Dermis microvascular lymphatic vessel endothelial cell (primary cell): ENCODE results near the gene ITPR1. TPM values are rescaled to one million over a fixed set of nuclear protein-coding genes. Genes with fewer than 3 reads are reported as not detected.

Source experiments
- DNase-seq, 2 donors: peaks; one replicate each; pipeline versions ENCODE4 v3.0.0 to v3.0.0-alpha.2; 2010; ENCODE audit warnings: low read depth in 2 of 2
- total RNA-seq: library from RNA; depleted of rRNA; stranded (reverse); fragments of >200 nt; gene quantifications from 2 replicates; pipeline ENCODE4 v1.2.1, GENCODE V29; 2014

ITPR1 gene
- total RNA-seq, 1 donor from 2014 or later: 21.6 TPM

DNA sequence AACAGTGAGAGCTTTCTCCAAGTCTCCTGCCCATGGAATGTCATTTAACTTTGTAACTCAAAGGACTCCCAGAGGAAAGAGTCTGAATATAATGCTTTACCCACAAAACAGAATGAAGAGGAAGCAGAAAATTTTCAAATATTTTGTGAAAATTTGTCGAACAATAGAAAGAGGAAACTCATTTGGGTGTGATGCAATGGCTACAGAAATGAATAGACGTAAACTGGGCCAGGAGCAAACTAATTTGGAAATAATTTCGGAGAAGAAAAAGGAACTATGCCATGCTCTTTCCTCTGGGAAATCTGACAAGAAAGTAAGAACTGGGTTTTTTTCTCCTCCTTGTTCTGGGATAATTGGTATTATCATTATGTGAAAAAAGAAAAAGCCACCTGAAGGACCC, 14.9 kb upstream of the ITPR1 start:
- DNase-seq: peak; percentile 26 to 40

DNA sequence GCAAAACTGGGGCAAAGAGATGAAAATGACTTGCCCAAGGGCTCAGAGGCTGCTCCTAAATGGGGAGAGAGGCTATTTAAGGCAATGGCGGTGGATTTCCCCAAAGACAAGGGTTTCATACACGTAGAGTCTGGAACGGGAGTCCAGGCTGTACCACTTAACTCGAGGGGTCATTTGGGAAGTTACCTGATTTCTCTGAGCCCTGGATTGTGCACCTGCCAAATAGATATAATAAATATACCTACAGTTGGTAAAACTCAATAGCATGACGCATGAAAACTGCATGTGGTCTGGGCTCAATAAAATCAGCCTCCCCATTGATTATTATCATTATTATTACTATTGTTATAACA, 1.3 kb upstream of the ITPR1 start:
- no peak for DNase-seq

DNA sequence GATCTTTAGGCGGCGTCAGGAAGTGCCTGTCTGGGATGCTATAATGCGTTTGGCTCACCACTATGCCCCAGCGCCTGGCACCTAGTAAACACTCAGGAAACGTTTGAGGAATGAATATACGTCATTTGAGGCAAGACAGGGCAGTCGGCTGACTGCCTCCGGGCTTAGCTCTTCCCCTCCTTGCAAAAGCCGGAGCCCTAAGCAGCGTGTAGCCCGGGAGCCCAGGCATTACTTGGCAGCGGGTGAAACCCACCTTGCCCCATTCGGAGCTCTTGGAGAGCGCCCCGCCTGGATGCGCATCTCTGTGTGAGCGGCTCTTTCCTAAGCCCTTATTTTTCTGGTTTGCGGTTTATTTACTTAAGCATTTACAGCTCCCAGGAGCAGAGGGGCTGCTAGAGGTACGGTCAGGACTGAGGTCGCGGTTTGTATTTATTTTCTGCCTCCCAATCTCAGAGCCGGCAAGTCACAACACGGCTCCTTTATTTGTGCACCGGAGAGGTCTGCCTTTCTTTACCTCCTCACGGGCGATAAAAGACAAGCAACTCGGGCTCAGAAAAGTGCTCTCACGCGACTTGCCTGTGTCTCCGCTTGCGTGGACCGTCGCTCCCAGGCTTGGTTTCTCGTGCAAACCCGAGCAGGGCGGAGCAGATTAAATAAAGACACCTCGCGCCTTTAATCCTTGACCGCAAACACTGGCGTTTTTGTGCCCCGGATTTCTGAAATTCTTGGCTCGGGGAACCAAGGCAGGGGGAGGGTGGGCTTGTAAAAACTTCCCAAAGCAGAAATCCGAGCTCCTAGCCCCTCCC, 737 bp upstream of the ITPR1 start:
- peak in 1 of 2 donors; percentile 61 for DNase-seq

DNA sequence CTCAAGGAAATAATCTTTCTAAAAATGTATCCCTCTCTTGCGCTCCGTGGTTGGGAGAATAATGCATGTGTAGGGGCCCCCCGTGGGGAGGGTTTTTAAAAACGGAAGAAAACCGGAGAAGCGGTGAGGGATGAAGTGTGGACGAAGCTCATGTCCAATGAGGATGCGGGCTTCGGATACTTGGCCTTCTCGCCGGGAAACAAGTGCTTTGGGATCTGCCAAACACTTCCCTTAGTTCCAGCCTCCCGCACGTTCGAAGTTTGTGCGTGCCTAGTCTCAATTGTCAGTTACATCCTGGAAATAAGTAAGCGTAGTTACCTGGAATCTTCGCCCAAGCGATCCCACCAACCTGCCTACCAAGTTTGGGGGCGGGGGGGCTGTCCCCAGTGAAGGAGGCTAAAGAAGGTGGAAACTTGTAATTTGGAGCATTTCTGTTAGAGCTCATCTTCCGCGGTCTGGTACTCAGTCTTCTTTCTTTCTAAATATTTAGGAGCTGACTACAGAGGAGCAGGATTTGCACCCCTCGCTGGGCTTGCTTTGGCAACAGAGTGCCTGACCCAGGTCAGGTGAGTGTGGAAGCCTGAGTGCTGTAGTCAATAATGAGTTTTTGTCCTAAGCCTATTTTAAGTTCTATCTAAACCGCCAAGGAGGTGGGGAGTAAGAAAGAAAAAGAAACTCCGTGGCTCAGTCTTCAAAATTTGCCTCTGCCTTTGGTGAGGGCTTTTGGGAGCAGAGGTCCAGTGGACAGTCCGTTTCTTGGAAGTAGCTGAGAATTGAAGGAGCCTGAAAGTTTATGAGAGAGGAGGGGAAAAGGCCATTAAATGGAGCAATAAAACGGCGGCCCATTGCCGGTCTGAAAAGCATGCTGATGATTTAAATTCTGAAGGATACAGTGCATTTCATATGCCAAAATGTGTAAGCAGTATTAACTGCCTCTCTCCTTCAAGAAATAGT, 1.1 kb downstream of the ITPR1 start:
- DNase-seq: peak in 1 of 2 donors; percentile 26

DNA sequence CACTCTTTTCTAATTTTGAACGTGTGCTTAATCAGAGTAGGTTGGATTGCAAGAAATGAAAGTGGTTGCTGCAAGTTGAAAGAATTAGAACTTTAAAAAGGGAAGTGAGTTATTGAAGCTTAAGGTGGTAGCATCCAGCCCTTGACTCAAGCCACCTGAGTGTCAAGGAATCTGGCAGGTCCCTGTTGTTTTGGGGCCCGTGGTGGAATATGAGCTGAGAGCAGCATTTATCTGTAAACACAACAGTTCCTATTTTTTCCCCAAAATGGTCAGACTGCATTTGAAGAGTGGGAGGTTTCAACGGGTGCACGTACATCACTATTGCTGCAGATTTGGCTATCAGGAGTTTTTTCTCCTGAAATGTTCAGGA, 1.7 kb downstream of the ITPR1 start:
- DNase-seq: no peak

DNA sequence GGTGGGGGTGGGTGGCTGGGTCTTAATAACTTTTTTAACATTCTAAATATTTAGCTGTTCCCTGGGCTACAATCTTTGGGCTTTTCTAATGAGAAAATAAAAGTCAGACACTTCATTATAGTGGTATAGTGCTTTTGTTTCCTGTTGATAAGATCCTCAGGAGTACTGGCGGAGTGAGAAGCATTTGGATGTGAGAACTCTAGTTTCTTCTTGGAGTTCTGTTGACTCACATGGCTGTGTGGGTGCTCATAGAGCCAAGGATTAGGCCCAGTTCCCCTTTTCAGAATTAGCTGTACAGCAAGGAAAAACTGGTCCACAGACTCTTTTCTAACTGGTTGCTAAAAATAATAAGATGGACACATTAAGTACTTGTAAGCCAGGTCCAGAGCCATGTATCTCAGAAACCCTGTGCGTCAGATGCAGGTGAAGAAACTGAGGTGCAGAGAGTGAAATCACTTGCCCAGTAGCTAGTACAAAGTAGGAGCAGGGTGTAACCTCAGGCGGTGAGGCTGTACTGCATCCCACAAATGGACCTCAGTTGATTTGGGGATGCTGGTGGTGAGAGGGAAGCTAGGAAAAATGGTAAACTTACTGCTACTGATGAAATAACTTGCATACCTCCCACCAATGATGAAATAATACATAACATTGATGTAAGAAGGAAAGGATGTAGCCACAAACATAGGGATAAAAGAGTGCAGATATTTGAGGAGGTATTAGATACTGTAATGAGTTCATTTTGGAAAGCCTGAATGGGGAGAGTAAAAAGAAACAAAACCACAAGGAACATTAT, 2.3 kb downstream of the ITPR1 start:
- peak in 1 of 2 donors; percentile 58 for DNase-seq

DNA sequence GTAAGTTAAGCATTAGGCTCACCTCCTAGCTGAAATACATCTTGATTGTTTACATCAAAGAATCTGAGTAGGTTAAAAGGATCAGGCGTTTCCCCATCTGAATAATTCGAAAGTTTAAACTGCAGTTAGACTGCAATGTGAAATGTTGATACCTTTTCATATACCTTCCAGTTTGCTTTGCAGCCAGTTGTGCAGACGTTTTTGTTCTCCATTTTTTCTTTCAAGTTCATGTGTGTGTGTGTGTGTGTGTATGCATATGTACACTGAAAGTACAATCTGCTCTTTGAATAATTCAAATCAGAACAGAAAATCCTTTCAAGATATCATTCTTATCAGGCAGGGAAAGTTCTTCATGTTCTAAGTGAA, 2.9 kb downstream of the ITPR1 start:
- no peak for DNase-seq

DNA sequence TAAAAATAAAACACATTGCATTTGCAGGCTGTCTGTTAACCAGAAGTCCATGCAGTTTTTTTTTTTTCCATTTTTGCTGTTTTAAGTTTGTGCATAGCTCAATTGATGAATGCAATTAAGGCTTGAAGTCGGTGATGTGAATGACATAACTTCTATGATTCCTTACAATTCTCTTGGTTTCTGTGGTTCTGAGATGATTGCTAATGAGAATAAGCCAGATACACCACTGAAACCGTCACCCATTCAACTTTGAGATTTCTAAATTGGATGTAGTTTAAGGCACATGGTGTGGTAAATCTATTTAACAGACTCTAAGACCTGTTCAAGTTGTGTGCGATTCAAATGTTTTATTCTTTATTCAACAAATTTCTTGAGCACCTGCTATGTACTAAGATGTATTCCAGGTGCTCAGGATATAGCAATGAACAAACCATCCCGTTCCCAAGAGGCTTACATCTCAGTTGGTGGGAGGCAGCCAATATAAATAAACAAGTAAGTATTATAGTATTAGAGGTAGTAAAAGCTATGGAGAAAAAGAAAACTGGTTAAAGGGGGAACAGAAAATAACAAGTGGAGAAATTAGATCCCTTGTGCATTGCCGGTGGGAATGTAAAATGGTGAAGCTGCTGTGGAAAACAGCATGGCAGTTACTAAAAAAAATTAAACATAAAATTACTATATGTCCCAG, 4.0 kb downstream of the ITPR1 start:
- DNase-seq: no peak

DNA sequence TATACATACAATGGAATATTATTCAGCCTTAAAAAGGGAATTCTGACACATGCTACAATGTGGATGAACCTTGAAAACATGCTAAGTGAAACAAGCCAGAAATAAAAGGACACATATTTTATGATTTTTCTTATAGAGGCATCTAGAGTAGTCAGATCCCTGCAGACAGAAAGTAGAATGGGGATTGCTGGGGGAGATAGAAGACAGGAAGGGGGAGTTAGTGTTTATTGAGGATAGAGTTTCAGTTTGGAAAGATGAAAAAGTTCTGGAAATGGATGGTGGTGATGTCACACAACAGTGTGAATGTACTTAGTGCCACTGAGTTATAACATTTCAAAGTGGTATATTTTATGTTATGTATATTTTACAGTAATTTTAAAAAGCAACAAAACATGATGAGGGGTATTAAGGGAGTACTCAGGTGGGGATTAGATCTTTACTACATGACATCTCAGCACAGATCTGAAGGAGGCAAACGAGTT, 4.7 kb downstream of the ITPR1 start:
- DNase-seq: no peak

DNA sequence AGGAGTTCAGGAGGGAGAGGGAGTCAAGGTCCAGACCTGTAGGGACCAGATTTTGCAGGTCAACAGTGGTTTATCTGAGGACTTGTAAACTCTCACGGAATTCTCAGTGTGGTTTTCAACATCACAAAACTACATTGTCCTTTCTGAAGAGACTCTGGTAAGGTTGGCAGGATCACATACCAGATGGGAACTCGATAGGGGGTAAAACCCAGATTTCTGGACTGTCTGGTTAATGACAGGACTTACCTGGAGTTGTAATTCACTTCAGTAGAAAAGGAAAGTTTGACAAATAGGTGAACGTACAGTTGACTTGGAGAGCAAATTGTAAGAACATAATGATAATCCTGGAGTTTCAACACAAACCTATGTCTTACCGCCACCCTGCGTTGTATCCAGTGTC, 5.3 kb downstream of the ITPR1 start:
- no peak for DNase-seq

DNA sequence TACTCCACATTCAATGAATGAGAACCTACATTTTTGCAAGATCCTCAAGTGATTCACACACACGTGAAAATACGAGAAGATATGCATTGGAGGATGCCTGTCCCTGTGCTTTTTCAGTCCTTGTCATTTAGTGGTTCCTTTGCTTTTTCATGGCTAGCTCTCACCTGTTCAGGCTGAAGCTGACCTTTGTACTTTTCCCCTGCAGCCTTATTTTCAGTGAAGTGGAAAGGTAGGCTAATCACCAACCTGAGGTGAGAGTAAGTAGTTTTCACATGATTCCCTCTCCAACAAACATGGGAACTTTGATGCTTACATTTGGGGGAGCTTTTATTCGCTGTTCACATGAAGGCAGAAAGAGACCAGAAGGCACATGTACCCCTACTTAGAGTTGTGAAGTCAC, 8.3 kb downstream of the ITPR1 start:
- DNase-seq: no peak

DNA sequence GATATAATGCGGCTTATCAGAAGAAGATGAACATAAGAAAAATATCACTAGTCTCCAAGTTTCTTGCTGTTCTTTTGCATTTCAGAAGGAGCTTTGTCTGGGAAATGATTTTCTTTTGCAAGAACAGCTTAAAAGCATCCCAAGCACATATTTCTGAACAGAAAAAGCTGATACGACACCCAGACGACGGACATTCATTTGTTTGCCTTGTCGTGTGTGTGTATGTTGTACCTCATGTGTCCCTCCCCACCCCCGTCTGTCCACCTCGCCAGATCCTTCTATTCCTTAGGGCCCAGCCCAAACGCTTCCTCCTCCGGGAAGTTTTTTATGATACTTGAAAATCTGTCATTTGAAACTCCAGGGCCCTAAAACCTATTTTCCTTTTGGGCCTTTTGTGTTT, 8.8 kb downstream of the ITPR1 start:
- DNase-seq: no peak

DNA sequence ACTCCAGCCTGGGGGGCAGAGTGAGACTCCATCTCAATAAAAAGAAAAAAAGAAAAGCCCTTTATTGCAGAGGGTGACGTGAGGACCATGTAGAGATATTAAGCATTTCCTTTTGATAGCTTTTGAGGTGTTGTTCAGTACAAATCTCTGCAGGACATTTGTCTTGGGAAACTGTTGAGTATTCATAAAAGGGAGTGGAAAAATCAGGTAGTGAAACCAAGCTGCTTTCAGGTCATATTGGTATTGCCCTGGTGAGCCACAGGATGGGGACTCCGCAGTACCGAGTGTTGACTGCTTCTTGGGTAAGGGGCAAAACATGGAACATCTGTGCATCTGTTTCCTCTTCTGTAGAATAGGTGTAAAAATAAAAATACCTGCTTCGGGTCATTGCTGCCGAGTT, 9.9 kb downstream of the ITPR1 start:
- no peak for DNase-seq

DNA sequence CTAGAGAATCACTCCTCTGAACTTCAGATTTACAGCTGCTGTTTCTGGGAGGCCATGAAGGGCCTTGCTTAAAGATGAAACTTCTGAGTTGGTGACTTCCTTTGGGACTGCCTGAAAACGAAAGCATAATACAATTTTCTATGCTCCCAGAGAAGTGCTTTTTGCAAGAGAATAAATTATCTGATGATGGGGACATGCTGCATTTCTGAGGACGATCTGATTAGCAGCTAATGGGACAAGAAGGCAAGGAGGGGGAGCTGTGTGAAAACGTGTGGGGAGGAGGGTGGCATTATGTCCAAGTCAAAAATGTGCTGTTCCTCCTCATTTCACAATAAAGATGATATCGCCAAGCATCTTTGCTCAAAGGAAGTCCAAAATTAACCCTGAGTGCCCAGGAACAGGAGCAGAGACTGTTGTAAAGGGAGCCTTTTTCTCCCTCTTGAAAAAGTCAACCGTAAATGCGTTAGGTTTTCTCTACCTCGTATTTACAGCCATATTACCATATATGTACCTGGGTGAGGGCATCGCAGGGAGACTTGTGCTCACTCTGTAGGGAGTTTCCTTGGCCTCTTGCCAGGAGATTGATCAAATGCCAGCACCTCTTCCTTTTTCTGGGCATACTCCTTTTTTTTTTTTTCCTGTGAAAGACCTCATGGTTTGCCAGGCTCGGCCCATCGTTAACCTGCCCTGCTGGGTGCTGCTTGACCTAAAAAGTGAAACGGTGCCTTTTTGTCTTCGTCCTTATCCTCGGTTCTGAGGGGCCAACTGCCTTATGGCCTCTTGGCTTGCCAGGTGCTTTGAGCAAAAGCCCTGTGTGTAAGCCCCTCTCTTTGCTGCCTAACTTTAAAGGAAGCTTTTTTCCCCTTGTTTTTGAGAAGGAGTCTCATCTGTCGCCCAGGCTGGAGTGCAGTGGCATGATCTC, 11.5 kb downstream of the ITPR1 start:
- no peak for DNase-seq

DNA sequence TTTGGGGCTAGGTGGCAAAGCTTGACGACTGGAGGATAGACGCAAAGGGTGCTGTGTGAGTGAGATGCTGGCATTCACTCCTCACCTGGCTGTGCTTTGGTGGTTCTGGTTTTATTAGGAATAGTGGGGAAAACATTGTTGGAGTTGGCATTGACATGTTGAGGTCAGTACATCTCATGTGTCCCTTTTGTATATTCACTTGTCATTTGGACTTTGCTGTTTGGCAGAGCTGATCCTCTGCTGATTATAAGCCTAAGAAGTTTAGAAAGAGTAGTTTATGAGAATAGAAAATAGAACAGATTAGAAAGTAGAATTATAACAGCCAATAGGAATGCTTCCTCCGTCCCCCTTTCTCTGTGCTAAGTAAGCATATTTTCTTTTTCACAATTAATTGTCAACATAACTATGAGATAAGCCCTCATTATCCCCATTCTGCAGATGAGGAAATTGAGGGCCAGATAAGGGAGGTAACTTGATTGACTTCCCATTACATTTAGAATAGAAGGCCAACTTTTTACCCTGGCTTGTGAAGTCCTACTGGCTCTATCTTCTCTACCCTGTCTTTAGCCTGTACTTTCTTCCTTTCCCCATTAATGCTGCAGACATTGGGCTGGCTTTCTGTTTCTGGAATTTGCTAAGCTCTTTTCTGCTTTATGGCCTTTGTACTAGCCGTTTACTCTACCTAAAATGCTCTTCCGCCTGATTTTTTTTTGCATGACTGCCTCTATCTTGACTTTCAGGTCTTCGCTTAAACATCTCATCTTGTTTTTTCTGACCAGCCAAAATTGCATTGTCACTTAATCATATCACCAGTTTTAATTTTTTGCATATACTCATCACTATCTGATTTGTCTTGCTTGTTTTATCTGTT, 12.8 kb downstream of the ITPR1 start:
- DNase-seq: no peak

DNA sequence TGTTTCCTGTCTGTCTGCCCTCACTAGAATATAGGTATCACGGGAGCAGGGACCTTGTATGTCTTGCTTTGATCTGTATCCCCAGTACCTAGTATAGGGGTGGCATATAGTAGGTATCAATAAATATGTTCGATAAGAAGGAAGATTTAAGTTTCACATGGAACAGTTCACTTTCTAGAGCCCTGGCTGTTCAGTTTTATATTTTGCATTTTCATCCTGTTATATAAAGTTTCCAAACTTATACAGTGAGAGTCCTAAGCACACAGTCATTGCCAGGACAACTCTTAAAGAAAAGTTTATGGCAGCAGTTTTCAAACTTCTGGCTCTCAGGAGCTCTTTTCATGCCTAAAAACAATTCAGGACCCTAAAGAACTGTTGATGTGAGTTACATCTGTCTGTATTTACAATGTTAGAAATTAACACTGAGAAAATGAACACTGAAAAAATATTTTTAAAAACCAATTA, 13.4 kb downstream of the ITPR1 start:
- DNase-seq: no peak

DNA sequence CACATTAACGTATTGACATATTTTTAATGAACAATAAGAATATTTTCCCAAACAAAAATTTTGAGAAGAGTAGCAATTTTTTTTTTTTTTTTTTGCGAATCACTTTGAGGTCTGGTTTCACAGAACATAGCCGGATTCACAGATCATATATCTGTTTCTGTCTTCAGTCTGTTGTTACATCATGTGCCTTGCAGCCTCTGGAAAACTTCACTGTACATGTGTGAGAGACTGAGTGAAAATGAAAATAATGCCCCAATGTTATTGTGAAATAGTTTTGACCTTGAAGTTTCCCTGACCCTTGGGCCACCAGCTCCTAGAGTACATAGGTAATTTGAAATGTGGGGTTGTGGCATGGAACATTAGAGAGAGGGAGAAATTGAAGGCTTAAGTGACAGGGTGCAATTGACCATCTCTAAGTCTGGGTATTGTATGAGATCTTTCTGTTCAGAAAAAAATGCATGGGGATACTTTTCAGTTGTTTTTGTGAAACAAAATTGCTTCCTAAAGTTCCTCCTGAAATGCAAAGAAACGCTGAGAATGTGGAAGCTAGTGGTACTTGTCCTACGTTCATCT, 14.0 kb downstream of the ITPR1 start:
- DNase-seq: no peak

DNA sequence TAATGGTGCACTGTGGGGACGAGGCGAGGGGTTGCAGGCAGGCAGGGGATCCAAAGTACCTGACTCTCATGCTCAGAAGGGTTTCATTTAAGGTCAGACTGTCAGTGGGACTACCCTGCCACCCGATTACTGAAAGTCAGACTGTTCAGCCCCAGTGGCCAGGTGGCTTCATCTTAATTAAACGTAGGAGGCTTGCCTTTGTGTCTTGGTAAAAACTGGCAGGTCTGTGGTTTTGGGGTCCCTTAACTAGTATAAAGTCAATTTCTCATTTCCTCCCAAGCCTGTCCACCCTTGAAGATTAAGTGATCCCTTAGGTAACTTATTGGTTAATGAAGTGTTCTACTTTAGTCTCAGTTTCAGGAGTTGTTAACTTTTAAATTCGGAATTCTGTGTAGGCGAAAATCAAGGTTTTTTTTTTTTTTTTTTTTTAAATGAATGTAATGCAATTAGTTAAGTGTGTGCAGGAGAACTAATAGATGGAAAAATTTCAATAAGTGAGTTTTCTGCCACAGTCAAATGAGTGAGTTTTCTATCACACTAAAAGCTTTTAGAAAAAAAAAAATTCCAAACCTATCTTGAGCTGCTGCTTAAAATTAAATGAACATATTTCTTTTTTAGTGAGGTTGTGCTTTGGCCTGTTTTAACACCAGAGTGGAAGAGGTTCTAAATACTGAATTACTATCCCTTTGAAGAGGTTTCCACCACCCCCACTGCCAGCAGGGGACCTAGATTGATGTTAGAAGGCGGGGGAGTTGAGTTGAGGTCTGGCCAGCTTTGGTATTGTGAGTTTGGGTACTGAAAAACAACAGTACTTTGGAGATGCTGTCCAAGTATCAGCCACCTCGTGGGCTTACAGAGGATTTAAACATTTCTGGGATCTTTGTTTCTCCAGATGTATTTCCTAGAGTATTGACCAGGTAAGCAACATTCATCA, 15.2 kb downstream of the ITPR1 start:
- no peak for DNase-seq
